ENCODE data around the gene SPTBN5.

SPTBN5 gene

GRCh38 chr15:41884458-41884857 lies 9.4 kb downstream of the SPTBN5 start:
- no peak for DNase-seq (ENCODE audit: low read depth, low spot score)

GRCh38 chr15:41883484-41883825 lies 10.4 kb downstream of the SPTBN5 start:
- DNase-seq (ENCODE audit: low read depth, low spot score), result no peak

- DNase-seq (ENCODE audit: low read depth, low spot score), result no peak
Measured at GRCh38 chr15:41882689-41883483, 11.0 kb downstream of the SPTBN5 start.

- DNase-seq (ENCODE audit: low read depth, low spot score), result no peak
Measured at GRCh38 chr15:41881920-41882688, 11.7 kb downstream of the SPTBN5 start.

GRCh38 chr15:41881550-41881919 lies 12.3 kb downstream of the SPTBN5 start:
- DNase-seq (ENCODE audit: low read depth, low spot score), result no peak

- DNase-seq (ENCODE audit: low read depth, low spot score), result no peak
Measured at GRCh38 chr15:41881086-41881485, 12.8 kb downstream of the SPTBN5 start.

GRCh38 chr15:41880156-41880877 lies 13.5 kb downstream of the SPTBN5 start:
- DNase-seq (ENCODE audit: low read depth, low spot score), result no peak

GRCh38 chr15:41879321-41879845 lies 14.5 kb downstream of the SPTBN5 start:
- DNase-seq (ENCODE audit: low read depth, low spot score), result no peak

- no peak for DNase-seq (ENCODE audit: low read depth, low spot score)
Measured at GRCh38 chr15:41878355-41878699, 15.5 kb downstream of the SPTBN5 start.

- no peak for DNase-seq (ENCODE audit: low read depth, low spot score)
Measured at GRCh38 chr15:41877631-41878354, 16.1 kb downstream of the SPTBN5 start.

GRCh38 chr15:41876689-41877088 lies 17.2 kb downstream of the SPTBN5 start:
- no peak for DNase-seq (ENCODE audit: low read depth, low spot score)

- no peak for DNase-seq (ENCODE audit: low read depth, low spot score)
Measured at GRCh38 chr15:41876007-41876406, 17.8 kb downstream of the SPTBN5 start.

- DNase-seq (ENCODE audit: low read depth, low spot score), result no peak
Measured at GRCh38 chr15:41874736-41875135, 19.1 kb downstream of the SPTBN5 start.

- DNase-seq (ENCODE audit: low read depth, low spot score), result no peak
Measured at GRCh38 chr15:41873711-41874110, 20.1 kb downstream of the SPTBN5 start.

- DNase-seq (ENCODE audit: low read depth, low spot score), result no peak
Measured at GRCh38 chr15:41872166-41872747, 21.6 kb downstream of the SPTBN5 start.

GRCh38 chr15:41871175-41871905 lies 22.5 kb downstream of the SPTBN5 start:
- no peak for DNase-seq (ENCODE audit: low read depth, low spot score)

GRCh38 chr15:41870689-41871081 lies 23.2 kb downstream of the SPTBN5 start:
- DNase-seq (ENCODE audit: low read depth, low spot score), result no peak

GRCh38 chr15:41869770-41870688 lies 23.8 kb downstream of the SPTBN5 start:
- no peak for DNase-seq (ENCODE audit: low read depth, low spot score)

GRCh38 chr15:41868321-41868720 lies 25.5 kb downstream of the SPTBN5 start:
- no peak for DNase-seq (ENCODE audit: low read depth, low spot score)
